NCI-H524 treated with DMSO at 0.1 percent for 48 hours (cell line): ENCODE results near the gene HGD.
"Not testable (repeated sequence)": the region's sequence is repeated elsewhere in the genome, so short reads cannot be mapped to it uniquely, and the experiment has no call there.

ENCODE experiments used
- DNase-seq: peaks from one replicate; lab custom pipeline; 2025; lab: John Stamatoyannopoulos, UW

The HGD gene, protein sequence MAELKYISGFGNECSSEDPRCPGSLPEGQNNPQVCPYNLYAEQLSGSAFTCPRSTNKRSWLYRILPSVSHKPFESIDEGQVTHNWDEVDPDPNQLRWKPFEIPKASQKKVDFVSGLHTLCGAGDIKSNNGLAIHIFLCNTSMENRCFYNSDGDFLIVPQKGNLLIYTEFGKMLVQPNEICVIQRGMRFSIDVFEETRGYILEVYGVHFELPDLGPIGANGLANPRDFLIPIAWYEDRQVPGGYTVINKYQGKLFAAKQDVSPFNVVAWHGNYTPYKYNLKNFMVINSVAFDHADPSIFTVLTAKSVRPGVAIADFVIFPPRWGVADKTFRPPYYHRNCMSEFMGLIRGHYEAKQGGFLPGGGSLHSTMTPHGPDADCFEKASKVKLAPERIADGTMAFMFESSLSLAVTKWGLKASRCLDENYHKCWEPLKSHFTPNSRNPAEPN

DNA sequence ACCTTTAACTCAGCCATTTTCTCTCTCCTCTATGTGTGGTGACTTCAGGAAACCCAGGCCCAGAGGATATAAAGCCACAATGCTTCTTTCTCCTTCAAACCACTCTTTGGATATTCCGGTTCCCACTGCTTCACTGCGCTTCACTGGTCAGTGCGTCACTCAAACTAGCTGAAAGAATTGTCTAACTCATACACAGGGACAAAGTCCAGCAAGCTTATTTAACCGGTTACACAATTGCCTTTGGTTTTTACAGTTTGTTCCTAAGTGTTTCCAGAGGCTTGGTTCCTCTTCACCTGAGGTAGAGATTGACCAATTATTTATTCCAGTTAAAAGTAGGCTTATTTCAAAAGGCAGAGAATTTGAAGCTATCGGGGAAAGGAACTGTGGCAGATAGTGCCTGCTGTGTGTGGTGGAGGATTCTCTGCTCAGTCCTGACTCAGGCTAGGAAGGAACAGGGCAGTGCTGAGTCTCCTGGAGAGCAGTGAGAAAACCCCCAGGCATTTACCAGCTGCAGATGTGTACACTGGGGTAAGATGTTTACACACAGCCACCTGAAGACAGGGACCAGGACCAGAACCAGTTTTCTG is at the start of gene HGD:
Gene HGD, minus strand, starts transcription at position 145 of the 587 bp plus-strand sequence. Its CDS starts 128 bp downstream, at position 17.
- DNase-seq: no peak

DNA sequence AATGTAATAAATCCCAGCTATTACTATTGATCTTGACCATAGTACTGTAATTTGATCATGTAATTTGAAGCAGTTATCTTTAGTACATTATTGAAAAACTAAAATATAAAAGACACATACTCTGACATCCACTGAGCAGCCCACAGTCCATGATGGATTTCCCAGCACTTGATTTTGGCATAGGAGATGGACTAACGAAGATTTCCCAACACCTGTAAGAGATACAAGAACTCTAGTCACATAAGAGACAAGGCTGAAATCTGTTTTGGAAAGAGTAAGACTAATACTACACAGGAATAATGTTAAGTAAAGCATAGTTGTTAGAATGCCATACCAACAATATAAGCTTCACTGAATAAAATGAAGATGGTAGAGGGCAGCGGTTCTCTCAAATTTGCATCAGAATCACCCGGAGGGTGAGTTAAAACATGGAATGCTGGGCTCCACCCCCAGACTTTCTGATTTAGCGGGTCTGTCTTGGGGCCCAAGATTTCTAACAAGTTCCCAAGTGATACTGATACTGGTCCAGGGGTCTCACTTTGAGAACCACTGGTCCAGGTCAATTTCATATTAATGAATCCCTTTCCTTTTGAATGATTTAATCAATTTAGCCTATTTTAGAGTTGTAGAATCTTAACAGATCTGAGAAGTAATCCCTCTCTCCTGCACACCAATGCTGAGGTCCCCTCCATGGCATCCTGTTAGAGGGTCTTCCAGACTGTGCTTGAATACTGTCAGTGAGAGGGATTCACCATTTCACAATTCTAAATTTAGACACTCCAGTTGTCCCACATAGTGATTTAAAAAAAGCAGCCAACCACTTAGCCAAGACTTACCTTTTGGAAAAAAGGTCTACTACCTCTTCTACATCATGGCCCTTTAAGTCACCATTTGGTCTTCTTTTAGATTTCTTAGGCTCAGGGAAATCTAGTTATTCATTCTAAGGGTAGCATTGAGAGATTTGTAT is 48.8 kb upstream of the HGD start:
- no peak for DNase-seq

DNA sequence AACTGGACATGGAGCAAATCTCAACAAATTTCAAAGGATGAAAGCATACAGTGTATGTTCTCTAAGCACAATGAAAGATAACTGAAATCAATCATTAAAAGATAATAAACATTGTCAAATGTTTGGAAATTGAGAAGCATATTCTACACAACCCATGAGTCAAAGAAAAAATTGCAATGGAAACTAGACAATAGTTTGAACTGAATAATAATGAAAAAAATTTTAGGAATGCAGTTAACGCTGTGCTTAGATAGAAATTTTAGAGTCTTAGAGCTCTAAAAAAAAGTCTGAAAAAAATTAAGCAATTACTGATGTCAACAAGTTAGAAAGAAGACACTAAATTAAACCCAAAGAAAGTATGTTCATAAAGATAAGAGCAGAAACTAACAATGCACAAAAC is 44.8 kb upstream of the HGD start:
- no peak for DNase-seq

DNA sequence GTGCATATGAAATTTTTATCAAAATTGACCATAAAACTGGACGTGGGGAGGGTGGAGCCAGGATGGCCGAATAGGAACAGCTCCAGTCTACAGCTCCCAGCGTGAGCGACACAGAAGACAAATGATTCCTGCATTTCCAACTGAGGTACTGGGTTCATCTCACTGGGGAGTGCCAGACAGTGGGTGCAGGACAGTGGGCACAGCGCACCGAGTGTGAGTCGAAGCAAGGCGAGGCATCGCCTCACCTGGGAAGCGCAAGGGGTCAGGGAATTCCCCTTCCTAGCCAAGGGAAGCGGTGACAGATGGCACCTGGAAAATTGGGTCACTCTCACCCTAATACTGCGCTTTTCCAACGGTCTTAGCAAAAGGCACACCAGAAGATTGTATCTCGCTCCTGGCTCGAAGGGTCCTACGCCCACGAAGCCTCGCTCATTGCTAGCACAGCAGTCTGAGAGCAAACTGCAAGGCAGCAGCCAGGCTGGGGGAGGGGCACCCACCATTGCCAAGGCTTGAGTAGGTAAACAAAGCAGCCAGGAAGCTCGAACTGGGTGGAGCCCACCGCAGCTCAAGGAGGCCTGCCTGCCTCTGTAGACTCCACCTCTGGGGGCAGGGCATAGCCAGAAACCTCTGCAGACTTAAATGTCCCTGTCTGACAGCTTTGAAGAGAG is 37.3 kb upstream of the HGD start:
- DNase-seq: not testable (repeated sequence)

DNA sequence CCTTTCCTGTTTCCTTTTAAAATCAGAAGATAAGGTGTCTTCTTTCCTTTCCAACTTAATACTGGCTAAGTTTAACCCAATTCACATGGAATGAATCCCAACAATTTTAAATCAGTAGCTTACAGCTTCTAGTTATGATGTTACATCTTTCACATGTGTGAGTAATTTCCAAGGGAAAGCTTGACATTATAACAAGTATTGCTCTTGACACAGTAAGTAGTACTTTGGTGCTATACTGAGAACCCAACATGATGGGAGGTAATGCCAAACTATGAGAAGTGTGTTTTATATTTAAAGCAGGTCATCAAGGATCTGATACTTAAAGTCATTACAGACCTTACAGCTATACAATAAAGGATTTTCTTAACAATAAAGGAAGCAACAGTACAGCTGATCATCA is 31.2 kb upstream of the HGD start:
- DNase-seq: no peak

DNA sequence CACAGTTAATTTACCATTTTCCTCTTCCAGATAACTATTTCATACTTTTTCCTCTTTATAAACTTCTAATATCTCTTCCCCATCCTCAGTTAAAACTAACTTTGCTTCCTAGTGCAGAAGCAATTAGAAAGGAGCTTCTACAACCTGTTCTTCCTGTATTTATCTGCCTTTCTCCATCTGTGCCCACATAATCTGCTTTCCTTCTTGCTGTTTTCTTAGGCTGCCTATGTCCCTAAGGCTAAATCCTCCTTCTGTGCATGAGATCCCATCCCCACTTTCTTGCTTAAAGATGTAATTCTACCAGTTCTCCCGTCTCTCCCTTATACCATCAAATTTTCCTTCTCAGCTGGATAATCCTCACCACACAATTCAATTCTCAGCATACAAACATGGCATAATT is 28.3 kb upstream of the HGD start:
- DNase-seq: no peak

DNA sequence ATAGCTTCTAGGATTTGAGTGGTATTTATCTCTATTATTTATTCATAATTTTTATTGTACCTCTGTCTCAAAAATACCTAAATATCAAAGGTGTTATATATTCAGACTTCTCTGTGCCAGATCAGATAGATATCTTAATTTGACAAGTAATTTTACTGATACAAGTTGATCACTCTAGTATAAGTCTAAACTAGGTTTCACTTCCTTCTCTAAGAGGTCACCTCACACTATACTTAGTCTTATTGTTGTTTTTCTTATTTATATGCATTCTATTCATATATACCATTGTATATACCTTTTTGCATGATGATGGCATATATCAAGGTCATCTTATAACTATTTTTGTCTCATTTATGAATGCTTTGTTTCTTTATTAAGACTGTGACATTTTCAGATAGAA is 26.4 kb upstream of the HGD start:
- no peak for DNase-seq

DNA sequence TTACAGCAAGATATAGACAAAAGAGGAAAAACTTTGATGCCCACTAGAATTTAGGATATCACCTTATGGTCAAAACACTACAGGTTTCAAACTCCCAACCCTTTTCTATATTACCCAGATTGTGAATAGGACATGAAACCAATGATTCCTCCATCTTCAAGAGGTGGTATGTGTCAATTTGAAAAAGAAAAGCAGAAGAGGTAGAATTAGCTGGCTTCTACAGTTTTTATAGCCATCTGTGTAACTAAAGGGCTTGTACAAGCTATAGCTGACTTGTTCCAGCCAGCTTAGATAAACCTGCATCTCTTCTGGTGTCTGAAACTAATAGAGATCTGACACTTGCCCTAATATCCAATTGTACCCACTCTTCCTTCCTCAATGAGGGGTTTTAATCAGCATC is 24.9 kb upstream of the HGD start:
- no peak for DNase-seq

DNA sequence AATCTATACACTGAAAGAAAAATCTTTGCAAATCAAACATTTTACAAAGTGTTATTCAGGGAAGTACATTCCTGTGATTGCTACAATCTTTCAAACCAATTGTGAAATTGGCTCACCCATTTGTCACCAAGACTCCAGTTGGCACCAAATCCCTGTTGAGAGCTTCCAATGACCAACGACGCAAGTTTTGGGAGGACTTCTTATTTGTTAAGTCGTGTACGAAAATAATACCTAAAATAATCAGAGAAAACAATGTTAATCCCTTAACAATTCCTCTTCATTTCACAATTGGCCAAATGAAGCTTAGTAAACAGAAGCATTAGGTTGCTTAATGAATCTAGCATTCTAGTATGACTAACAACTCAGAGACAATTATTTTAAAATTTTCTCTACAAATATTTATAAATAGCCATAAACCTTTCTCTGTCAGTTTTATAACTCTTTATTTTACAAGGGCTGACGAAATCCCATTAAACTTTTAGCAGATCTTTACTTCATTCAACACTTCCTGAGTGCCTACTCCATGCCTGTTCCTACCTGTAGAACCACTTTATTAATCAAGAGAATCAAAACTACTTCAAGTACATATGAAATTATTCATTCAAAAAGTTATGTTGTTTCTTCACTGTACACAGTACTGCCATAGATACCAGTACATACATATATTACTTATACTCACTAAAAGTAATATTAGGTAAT is 24.0 kb upstream of the HGD start:
- no peak for DNase-seq

DNA sequence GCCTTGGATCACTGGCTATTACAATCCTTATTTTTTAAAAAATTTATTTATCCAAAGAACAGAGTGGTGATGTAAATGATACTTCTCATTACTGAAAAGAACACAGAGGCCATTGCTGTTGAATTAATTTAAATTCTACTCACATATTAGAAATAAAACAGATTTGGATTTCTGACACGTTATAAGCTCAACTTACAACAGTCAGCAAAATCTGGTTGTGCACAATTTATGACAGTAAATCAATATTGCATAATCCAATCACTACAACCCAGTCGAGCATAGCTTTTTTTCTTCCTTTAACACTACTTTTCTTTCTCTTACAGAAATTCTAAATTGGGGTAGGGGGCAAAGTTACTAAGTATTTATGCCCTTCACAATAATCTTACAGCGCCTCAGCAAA is 17.3 kb upstream of the HGD start:
- DNase-seq: no peak

DNA sequence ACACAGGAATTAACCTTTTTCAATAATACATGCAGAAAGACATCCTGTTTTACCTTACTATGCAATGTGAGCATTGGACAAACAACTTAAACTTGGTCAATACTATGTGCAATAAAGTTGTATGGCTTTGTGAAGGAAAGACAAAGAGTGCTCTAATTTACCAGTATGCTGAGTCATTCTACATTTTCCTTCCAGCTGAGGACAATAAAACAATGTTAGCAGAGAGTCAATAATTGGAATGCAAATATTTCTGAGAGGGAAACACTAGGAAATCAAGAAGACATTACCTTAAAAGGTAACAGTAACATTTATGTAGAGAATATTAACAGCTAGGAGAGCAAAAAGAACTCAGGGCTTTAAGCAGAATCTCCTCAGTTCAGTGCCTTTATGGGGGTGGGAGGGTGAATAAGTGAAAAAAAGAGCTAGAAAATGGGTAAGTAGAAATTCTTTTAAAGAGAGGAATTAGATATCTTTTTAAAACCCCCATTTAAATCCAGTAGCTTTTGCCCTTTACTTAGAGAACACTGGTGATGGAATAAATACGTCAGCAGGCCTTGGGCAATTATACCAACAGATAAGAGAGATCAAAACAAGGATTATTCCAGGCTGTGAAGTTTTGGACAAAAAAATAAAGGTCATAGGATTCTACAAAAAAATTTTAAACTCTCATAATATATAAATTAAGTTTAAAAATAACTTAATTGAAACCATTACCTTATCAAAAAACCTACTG is 11.6 kb upstream of the HGD start:
- no peak for DNase-seq

DNA sequence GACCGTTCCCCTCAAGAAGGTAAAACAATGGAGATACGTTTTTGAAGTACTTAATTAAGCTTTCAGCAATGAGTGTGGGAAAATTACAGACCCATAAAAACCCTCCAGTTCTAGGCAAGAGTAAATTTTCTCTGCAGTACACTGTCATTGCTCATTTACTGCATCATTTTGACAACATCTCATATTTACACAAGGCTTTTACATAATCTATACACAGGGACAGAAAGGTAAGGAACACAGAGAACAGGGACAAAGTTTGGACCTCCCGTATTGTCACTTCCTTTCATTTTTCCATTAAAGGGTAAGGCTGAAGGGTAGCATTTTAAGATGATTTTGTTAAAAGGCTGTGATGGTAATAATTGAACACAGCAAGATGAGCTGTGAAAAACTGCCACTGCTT is 7.4 kb upstream of the HGD start:
- no peak for DNase-seq

DNA sequence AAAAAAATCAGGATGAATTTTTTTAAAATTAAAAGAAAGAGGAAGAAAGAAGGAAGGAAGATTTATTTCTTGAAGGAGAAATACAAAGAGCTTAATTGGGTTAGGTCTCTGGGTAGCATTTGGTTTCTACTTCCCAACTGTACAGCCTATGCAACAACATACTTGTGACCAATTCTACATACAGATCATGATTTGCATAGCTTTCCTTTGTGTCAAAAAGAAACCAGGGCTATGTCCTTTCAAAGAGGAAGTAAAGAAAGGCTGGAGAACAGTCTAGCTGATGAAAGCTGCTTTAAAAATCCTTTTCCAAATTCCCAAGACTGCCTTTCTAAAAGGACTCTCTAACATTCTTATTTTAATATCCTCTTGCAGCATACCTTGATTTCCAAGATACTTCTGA is 6.1 kb upstream of the HGD start:
- no peak for DNase-seq

DNA sequence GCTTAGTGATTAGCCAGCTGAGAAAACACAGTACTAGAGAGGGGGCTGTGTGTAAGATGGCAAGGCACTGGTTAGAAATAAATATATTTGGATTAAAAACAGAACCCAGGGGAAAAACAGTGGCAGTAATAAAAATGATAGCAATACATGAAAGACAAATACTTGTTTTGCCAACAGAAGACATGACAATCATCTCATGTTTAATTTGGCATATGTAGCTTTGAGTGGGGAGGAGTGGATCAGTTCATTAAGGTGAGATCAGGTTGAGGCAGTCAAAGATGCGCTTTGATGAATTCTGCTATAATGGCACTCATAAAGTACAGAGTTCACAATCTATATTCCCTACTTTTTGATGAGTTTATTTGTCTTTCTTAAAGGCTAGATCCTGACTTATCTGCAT is 3.4 kb upstream of the HGD start:
- no peak for DNase-seq

DNA sequence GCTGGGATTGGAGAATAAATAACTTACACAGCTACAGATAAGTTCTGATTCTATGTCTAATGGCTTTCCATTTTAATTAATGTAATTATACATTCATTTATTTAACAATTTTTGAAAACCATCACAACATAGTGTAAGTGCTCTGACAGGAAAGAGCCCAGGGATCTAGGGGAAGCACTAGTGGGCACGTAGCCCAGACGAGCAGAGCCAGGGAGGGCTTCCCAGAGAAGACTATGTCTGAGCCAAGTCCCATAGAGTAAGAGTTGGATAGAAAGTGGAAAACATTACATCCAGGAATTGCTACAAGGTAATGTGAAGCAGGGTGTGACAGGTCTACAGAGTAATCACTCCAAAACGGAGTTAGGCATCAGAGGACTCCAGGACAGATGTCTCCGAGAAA is 2.9 kb upstream of the HGD start:
- DNase-seq: no peak

DNA sequence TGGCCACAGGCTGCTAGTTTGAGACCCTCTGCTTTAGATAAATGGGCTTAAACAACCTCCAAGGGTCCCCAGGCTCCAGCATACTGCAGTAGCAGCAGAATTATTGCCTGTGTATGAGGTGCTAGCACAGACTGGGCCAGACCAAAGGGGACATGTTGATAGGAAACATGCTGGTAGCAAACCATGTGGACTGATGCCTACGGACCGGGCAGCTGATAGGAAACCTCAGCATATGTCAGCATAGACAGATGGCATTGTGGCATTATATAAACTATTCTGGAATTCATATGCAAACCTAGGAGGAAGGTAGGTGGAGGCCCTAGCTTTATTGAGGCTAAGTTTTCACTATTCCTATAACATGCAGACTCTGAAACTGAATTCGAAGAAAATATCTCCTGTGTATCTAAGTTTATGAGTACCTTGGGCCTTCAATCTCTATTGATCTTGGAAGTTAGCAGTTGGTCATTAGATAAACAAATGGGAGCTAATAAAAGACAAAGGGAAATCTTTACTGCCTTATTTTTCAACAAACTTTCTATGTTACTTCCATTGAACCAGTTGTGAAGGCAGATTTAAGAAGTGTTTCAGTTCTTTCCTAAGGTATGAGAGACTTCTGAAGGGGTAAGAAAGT is 1.7 kb upstream of the HGD start:
- DNase-seq: no peak

DNA sequence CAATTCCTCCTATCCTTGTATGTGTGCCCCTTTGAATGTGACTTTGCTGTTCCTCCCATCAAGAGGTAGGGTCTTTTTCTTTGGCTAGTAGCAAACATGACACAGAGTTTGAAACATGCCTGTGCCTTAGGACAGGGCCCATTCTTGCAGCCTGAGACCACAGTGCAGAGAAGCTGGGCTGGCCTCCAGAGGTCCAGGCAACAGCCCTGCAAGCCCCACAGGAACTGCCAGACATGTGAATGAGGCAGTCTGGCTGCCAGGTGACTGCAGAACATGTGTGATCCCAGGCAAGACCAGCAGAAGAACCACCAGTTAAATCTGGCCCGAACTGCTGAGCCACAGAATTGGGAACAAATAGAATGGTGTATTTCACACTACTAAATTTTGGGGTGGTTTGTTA is 1.2 kb upstream of the HGD start:
- no peak for DNase-seq

DNA sequence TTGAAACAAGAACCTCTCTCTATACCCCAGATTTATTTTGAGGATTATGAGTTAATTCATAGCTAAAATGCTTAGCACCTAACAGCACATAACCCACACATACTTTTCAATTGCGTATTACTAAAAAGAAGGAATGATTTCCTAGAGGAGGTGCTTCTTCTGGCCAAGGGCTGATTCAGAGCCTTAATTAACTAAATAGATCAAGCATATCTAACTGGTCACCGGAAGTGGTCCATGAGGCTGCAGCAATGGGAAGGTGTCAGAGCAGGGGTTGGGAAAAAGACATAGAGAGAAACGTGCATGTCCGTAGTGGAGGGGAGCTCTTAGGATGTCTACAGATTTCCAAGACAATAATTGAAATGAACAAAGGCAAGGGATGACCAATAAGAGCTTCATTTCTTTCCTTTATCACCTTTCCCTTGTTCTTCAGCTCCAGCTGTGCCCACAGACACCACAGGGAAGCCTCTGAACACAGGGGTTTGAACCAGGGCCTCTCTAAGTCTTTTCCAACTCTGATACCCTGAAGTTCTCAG is 467 bp downstream of the HGD start:
- no peak for DNase-seq

DNA sequence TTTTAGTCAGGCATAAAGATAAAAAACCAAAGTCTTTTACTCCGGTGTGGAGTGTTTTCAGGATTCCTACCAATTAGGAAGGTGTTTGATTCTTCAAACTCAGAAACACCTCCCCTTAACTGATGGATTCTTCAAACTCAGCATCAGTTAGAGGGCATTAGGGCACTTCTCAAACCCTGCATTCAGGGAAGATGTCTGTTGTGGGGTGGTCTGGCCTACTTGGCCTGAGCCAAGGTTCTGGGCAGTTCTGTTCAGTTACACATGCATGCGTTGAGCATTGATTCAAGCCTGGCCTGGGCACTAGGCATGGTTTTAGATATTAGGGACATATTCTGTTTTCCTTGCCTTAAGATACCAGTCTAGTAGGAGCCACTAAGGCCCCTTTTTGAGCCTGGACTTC is 1.0 kb downstream of the HGD start:
- DNase-seq: no peak
